ENCODE data around the gene ZNF70. TPM values are rescaled to one million over a fixed set of nuclear protein-coding genes. Genes with fewer than 3 reads are reported as not detected.
A peak's percentile ranks its signal among the peaks of the same experiment; 100 is the strongest.

ZNF70 gene
- total and polyA plus RNA-seq, 2 of the 13 experiments (the other 11 are each of a cell fraction or from before 2014, with no cell fraction given): 0.62 to 3.6 TPM

GRCh38 chr22:23786752-23787599, 36.1 kb upstream of the ZNF70 start, which contains the start of gene SMARCB1 (continued):
- no peak for TF ChIP-seq FOXP4 (CRISPR knock-in tag; IDR thresholded peaks at IDR 0.05)
- peak; percentile 64; the same call in 1 of the 2 replicates for TF ChIP-seq NFAT5 (CRISPR knock-in tag; IDR thresholded peaks at IDR 0.05)
- TF ChIP-seq NFIC (IDR thresholded peaks at IDR 0.05; ENCODE audit: low read length): no peak
- no peak for TF ChIP-seq TGIF2 (CRISPR knock-in tag; IDR thresholded peaks at IDR 0.05)
- TF ChIP-seq FOXP1 (IDR thresholded peaks at IDR 0.05): no peak
- TF ChIP-seq FOXP1 (CRISPR knock-in tag; IDR thresholded peaks at IDR 0.05): no peak
- no peak for TF ChIP-seq CENPX (CRISPR knock-in tag; IDR thresholded peaks at IDR 0.05)
- TF ChIP-seq ZBTB14 (CRISPR knock-in tag; IDR thresholded peaks at IDR 0.05): peak; percentile 96
- no peak for TF ChIP-seq ZUFSP (CRISPR knock-in tag; IDR thresholded peaks at IDR 0.05; ENCODE audit: borderline replicate concordance)
- TF ChIP-seq ATF2 (CRISPR knock-in tag; IDR thresholded peaks at IDR 0.05): no peak
- no peak for TF ChIP-seq SMC3 (IDR thresholded peaks at IDR 0.05; ENCODE audit: low read length)
- TF ChIP-seq SRY (CRISPR knock-in tag; IDR thresholded peaks at IDR 0.05): peak; percentile 52; the same call in 1 of the 2 replicates
- TF ChIP-seq PCBP2 (optimal IDR thresholded peaks at IDR 0.05; ENCODE audit: low read depth, low read length, poor library complexity, severe bottlenecking): no peak
- no peak for TF ChIP-seq NCOA5 (CRISPR knock-in tag; IDR thresholded peaks at IDR 0.05)
- TF ChIP-seq ZNF180 (CRISPR knock-in tag; IDR thresholded peaks at IDR 0.05; ENCODE audit: borderline replicate concordance, low read depth): no peak
- 0 out of 2 replicates have a peak, but pooled peaks have one; percentile 59 for TF ChIP-seq ZNF333 (CRISPR knock-in tag; IDR thresholded peaks at IDR 0.05; ENCODE audit: borderline replicate concordance)
- no peak for TF ChIP-seq ATM (IDR thresholded peaks at IDR 0.05; ENCODE audit: borderline replicate concordance)
- no peak for TF ChIP-seq NR3C1 (CRISPR knock-in tag; IDR thresholded peaks at IDR 0.05)
